ENCODE data around the gene DCTN5. TPM values are rescaled to one million over a fixed set of nuclear protein-coding genes. Genes with fewer than 3 reads are reported as not detected.

DCTN5 gene
- total RNA-seq, 2 donors from 2014 or later = 14.3 to 23.4 TPM

GRCh38 chr16:23634461-23635036, 6.7 kb upstream of the DCTN5 start:
- Histone ChIP-seq H3K27me3 (no peaks in the 10 kb centered on the region), H3K4me3 (no peak overlapping the region), H3K4me1 (peaks cover under 1% of the 10 kb centered on the region), H3K27ac (no peak overlapping the region), H3K9me3 (no peaks in the 10 kb centered on the region), H3K36me3 (replicated peaks in 1 of 2; ENCODE audit: insufficient read depth in 1 of 2, low read depth in 2 of 2) (peaks cover 0 to 13% of the 10 kb centered on the region in 2 donors)
- TF ChIP-seq POLR2A (IDR thresholded peaks at IDR 0.05) (no peak), CTCF (IDR thresholded peaks at IDR 0.05) (no peak)
- DNase-seq = no peak
- ATAC-seq = no peak
- 83 to 95% methylated on average over 4 of the region's 4 CpGs for WGBS, 2 donors
- intact Hi-C loops (cut with DNase I) = no loop called here

GRCh38 chr16:23635958-23636357, 5.3 kb upstream of the DCTN5 start:
- Histone ChIP-seq H3K4me3 (no peak overlapping the region), H3K27ac (no peak overlapping the region), H3K36me3 (replicated peaks in 1 of 2; ENCODE audit: insufficient read depth in 1 of 2, low read depth in 2 of 2) (peaks cover 0 to 8% of the 10 kb centered on the region in 2 donors), H3K4me1 (peaks cover 10% of the 10 kb centered on the region), H3K9me3 (no peaks in the 10 kb centered on the region), H3K27me3 (no peaks in the 10 kb centered on the region)
- intact Hi-C loops (cut with DNase I) = no loop called here
- no peak for DNase-seq
- no peak for ATAC-seq
- TF ChIP-seq POLR2A (IDR thresholded peaks at IDR 0.05) (no peak), CTCF (IDR thresholded peaks at IDR 0.05) (no peak)

GRCh38 chr16:23640615-23640930, 693 bp upstream of the DCTN5 start:
- WGBS, 2 donors = 0 to 1% methylated on average over 8 of the region's 8 CpGs
- TF ChIP-seq CTCF (IDR thresholded peaks at IDR 0.05) (no peak), POLR2A (IDR thresholded peaks at IDR 0.05) (no peak)
- Histone ChIP-seq H3K27ac (peak overlapping the region in 2 of 4 donors; percentile 81 to 82), H3K36me3 (replicated peaks in 1 of 2; ENCODE audit: insufficient read depth in 1 of 2, low read depth in 2 of 2) (peaks cover 0 to 5% of the 10 kb centered on the region in 2 donors), H3K4me1 (peaks cover 21% of the 10 kb centered on the region), H3K4me3 (peak overlapping the region; percentile 80 to 99), H3K27me3 (no peaks in the 10 kb centered on the region), H3K9me3 (no peaks in the 10 kb centered on the region)
- intact Hi-C loops (cut with DNase I) = no loop called here
- ATAC-seq = peak; percentile 5
- no peak for DNase-seq

GRCh38 chr16:23642246-23642774, 1.0 kb downstream of the DCTN5 start:
- ATAC-seq = no peak
- no peak for TF ChIP-seq POLR2A (IDR thresholded peaks at IDR 0.05)
- TF ChIP-seq CTCF (IDR thresholded peaks at IDR 0.05) = no peak
- Histone ChIP-seq H3K36me3 (replicated peaks in 1 of 2; ENCODE audit: insufficient read depth in 1 of 2, low read depth in 2 of 2) (no peaks in the 10 kb centered on the region), H3K27ac (peak overlapping the region in 1 of 4 donors; percentile 55), H3K4me3 (peak overlapping the region; percentile 80 to 99), H3K27me3 (no peaks in the 10 kb centered on the region), H3K4me1 (peaks cover 21% of the 10 kb centered on the region), H3K9me3 (no peaks in the 10 kb centered on the region)
- WGBS, 2 donors = 63 to 71% methylated on average over 14 of the region's 14 CpGs
- no peak for DNase-seq
- intact Hi-C loops (cut with DNase I) = no loop called here

All from body of pancreas (tissue), 4 donors.